Thyroid gland (tissue), 4 donors: ENCODE measurements around the gene MIA2.

ENCODE experiments used
- CTCF ChIP-seq, 6 experiments: fragments of 200-600 bp in 3 of 6; fragments of 450-650 bp in 3 of 6; sonication (generic) in 3 of 6; IDR thresholded peaks; one replicate each; pipeline ENCODE4 v1.5.1; 2016 to 2019; ENCODE audit warnings: antibody characterized with exemption in 6 of 6, mild to moderate bottlenecking in 2 of 6, inconsistent platforms in 1 of 6, moderate library complexity in 1 of 6
- POLR2A ChIP-seq, 2 donors: fragments of 450-650 bp; IDR thresholded peaks; one replicate each; pipeline ENCODE4 v1.6.1; 2017; ENCODE audit warnings: antibody characterized with exemption in 2 of 2, mild to moderate bottlenecking in 2 of 2, moderate library complexity in 1 of 2

GRCh38 chr14:39264558-39264957 is 30.8 kb downstream of the MIA2 start:
- TF ChIP-seq CTCF (IDR thresholded peaks at IDR 0.05): no peak
- TF ChIP-seq POLR2A (IDR thresholded peaks at IDR 0.05): no peak
